Urinary bladder (tissue), 4 donors: Measurements from ENCODE around the gene TOMM7. TPM values are rescaled to one million over a fixed set of nuclear protein-coding genes. Genes with fewer than 3 reads are reported as not detected.
A peak's percentile ranks its signal among the peaks of the same experiment; 100 is the strongest.

Experiments
- DNase-seq: peaks from one replicate; pipeline ENCODE4 v3.0.0-alpha.2; 2015; ENCODE audit errors: extremely low spot score
- H3K27ac ChIP-seq: one replicate; pipeline ENCODE4 v1.5.1; 2013; ENCODE audit warnings: low read depth, mild to moderate bottlenecking, moderate library complexity
- H3K36me3 ChIP-seq: one replicate; pipeline ENCODE4 v1.6.1; 2013; ENCODE audit warnings: mild to moderate bottlenecking, moderate library complexity; ENCODE audit not compliant: insufficient read depth
- H3K4me1 ChIP-seq: one replicate; pipeline ENCODE4 v1.6.1; 2013; ENCODE audit warnings: mild to moderate bottlenecking, moderate library complexity; ENCODE audit not compliant: insufficient read depth
- H3K4me3 ChIP-seq: one replicate; pipeline ENCODE4 v1.5.1; 2013; ENCODE audit warnings: low read depth, low read length
- WGBS: extraction: QIAGEN DNeasy Blood & Tissue Kit; methylation state at CpG from one replicate; pipeline ENCODE4 v1.1.7; 2013; 5-methylcytosine and 5-hydroxymethylcytosine counted together
- polyA plus RNA-seq: library from polyadenylated mRNA; stranded (reverse); fragments of 200-250 nt; gene quantifications from one replicate; pipeline ENCODE4 v1.2.3, GENCODE V29; 2013
- total RNA-seq: library from RNA; depleted of rRNA; stranded (reverse); fragments of >200 nt; gene quantifications from one replicate; pipeline ENCODE4 v1.2.3, GENCODE V29; 2014
- donor health status: healthy with polysubstance abuse.
- donor health status: healthy.

TOMM7 gene
- total RNA-seq, result 143 TPM
- 634 TPM for polyA plus RNA-seq

DNA sequence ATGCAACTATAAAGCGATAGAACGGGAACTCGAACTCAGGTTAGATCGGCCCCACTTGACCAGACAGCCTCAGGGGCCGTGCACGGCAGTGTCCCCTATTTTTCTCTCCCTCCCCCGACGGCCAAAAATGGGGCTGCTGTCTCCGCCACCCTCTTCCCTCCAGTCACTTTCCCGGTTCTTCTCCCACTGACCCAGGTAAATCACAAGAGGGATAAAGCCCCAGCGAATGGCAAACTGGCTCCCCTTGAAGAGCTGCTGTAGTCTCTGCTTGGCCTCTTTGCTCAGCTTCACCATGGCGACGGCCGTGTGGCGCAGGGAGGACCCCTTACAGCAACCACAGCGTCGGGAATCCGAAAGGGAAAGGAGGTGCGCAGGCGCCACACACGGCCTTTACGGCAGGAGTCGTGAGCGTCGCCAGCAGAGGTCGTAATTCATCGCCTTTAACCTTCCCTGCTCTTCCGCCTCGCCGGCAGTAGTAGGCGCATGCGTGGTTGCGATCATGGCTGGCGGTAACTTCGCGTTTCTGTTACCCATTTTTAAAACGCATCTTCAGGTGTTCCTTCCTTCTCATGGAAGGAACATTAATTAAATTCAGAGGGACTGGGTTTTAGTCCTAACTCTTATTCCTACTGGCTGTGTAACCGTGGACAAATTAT lies at the start of gene TOMM7:
Gene TOMM7, minus strand, starts transcription at position 364 of the 656 bp plus-strand sequence. Its CDS starts 70 bp downstream, at position 294.
- Histone ChIP-seq H3K36me3 (no peaks in the 10 kb centered on the region), H3K4me1 (no peaks in the 10 kb centered on the region), H3K4me3 (peak within 1 kb of the TSS; percentile 59), H3K27ac (peak within 1 kb of the TSS; percentile 43)
- DNase-seq, result peak; percentile 91
- under 1% methylated on average over 38 of the region's 38 CpGs for WGBS

DNA sequence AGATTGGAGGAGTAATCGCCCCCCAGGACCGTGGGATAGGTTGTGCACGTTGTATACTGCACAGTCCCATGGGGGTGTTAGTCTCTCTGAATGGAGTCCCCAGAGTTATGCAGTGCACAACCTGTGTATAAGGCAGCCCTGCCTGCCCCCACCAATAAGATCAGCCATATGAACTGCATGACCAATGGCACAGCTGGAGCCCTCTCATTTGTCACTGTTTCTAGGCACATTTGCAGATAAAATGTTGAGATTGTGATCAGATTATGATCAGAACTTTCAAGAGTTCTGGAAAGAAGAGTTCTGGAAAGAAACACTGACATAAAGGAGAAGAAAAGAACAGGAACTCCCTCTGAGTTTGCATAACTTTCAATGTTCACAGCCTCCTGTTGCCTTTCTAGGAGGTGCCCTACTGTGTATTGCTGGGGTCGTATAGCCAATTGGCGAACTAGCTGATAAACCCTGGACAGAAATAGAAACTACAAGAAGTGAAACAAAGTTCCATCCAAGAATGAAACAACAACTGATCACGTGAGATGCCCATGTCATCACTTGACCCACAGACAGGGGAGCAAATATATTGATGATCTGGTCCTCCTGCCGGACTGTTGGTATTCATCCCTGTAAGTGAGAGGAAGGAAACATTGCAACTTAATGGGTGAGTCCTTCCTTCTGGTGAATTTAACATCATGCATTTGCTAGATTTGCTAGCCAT lies 49.6 kb upstream of the TOMM7 start:
- Histone ChIP-seq H3K27ac (no peak overlapping the region), H3K4me1 (no peaks in the 10 kb centered on the region), H3K4me3 (no peak overlapping the region), H3K36me3 (no peaks in the 10 kb centered on the region)
- WGBS, result 70% methylated on average over 7 of the region's 7 CpGs
- DNase-seq, result no peak

DNA sequence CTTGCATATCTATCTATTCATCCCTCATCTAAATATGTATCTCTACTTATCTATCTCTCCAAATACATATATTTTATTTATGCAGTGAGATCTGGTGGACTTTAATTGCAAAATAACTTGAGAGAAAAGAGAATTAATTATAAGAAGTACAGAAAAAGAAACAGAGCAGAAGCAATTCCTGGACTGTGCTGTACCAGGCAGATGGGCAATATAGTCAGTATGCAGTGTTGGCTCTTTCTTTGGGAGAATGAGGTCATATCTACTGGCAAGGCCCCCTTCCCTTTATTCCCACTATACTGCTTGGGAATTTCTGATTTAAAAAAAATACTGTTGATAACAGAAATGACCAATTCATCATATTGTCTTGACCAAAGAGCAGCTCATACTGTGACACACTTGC lies 49.0 kb upstream of the TOMM7 start:
- Histone ChIP-seq H3K36me3 (no peaks in the 10 kb centered on the region), H3K4me3 (no peak overlapping the region), H3K27ac (no peak overlapping the region), H3K4me1 (no peaks in the 10 kb centered on the region)
- DNase-seq, result no peak

DNA sequence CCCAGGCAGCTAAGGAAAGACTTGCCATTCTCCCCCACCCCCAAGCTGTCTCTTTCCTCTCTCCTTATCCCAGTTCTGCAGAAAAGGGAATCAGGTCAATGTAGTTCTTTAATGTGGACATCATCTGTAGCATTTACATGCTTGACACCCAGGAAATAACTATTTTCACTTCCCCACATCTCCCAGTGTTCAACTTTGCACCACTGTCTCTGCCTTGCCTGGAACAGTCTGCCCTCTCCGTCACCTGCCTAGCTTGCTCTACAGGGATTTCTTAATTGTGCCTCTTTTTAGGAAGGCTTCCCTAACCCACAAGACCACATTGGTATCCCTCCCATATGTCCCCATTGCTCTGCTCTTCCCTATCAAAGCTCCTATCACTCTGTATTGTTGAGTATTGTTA lies 45.9 kb upstream of the TOMM7 start:
- WGBS, result 91% methylated on average over 1 of the region's 1 CpG
- H3K36me3 ChIP-seq, result no peaks in the 10 kb centered on the region
- no peak for DNase-seq
- no peak overlapping the region for H3K4me3 ChIP-seq
- no peak overlapping the region for H3K27ac ChIP-seq
- H3K4me1 ChIP-seq, result no peaks in the 10 kb centered on the region

DNA sequence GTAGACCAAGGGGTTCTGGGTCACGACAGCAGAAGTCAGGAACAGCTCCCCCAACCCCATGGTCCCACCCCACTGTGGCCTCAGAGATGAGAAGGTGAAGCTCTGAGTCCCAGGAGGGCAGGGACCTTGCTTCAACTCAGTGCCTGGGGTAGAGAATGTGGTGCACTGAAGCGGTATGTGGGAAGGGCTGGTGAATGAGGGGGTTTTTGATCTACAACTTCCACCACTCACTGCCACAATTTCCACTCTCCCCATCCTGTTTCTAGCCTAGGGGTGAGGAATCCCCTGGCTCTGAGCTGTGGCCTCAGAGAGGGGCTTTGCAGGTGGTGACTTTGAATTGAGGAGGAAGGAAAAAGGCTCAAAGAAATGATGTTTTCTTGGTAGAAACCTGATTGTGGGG lies 44.9 kb upstream of the TOMM7 start:
- no peak overlapping the region for H3K27ac ChIP-seq
- no peaks in the 10 kb centered on the region for H3K4me1 ChIP-seq
- 61% methylated on average over 2 of the region's 2 CpGs for WGBS
- H3K36me3 ChIP-seq, result no peaks in the 10 kb centered on the region
- no peak for DNase-seq
- H3K4me3 ChIP-seq, result no peak overlapping the region

DNA sequence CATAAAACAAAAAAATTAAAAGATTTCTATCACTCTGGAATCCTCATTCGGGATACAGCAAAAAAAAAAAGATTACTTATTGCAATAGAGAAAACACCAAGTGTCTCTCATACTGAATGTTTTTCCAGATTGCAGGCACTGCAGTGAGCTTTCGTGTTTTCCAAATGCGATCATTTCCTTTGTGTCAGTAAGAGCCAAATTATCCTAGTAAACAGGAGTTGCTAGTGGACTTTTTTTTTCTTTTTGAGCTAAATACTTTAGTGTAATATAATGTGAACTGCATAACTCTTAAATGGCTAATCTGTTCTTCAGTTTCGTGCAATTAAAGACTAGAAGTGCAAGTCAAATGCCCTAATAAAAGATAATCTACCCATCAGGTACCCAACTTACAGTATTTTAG lies 44.4 kb upstream of the TOMM7 start:
- 61% methylated on average over 4 of the region's 4 CpGs for WGBS
- Histone ChIP-seq H3K4me3 (no peak overlapping the region), H3K27ac (no peak overlapping the region), H3K4me1 (no peaks in the 10 kb centered on the region), H3K36me3 (no peaks in the 10 kb centered on the region)
- peak; percentile 17 for DNase-seq

DNA sequence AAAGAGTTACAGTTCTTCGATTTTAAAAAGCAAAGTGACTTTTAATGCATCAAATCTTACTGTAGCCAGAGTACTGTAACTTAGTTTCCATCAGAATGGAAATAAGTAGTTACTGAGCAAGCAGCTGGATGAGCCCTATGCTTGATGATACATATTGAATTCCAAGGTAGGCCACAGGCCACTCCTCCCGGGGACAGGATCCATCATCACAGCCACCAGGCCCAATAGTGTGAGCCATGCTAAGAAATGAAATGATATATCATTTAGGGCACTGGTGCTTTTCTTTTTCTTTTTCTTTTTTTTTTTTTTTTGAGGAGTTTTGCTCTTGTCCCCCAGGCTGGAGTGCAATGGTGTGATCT lies 42.9 kb upstream of the TOMM7 start:
- H3K27ac ChIP-seq, result no peak overlapping the region
- no peaks in the 10 kb centered on the region for H3K4me1 ChIP-seq
- WGBS, result 81% methylated on average over 2 of the region's 2 CpGs
- no peaks in the 10 kb centered on the region for H3K36me3 ChIP-seq
- DNase-seq, result no peak
- H3K4me3 ChIP-seq, result no peak overlapping the region

DNA sequence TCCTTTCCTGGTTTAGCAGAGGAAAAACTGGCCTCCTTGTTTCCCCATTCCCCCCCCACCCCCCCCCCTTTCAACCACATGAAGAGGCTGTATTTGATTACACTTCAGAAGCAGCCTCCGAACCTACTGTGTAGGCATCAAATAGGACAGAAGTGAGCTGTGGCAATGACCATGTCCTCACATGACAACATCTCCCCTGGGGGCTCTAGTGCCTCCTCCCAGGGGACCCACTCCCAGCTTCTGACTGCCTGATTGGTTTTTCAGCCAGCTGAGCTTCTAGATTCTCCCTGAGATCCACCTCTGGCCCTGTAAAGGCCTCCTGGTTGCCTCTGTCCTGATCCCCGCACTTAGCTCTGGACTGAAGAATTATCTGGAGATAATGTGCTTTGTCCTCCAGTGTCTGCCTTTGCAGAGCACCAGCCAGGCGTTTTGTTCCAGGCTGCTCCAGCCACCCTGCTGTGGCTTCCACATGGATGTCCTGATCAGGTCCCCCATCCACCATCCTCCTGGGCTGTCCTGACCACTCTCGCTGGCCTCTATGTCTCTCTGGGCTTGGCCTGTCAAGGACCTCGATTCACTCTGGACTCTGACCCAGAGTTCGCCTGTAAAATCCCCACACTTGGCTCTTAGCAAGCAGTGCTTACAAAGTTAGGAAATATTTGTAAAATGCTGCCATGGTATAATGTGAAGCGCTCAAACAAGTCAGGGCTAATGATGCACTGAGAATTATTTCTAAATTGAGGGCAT lies 42.4 kb upstream of the TOMM7 start:
- Histone ChIP-seq H3K27ac (no peak overlapping the region), H3K4me1 (no peaks in the 10 kb centered on the region)

DNA sequence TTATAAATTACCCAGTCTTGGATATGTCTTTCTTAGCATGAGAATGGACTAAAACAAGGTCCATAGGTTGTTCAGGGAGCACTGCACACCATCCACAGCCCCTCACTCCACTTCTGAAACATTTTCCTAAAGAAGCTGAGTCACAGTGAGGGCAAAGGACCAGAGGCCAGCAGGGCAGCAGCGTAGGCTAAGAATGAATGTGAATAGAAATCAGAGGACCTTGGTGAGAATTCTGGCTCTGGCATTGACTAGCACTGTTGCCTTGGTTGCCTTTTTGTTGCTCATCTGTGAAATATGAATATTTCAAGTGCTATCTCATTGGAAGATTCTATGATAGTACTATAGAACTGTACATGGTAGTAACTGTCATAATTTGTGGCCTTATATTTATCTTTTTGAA lies 41.7 kb upstream of the TOMM7 start:
- H3K36me3 ChIP-seq, result peaks cover 2% of the 10 kb centered on the region
- H3K27ac ChIP-seq, result no peak overlapping the region
- 83% methylated on average over 1 of the region's 1 CpG for WGBS
- no peak overlapping the region for H3K4me3 ChIP-seq
- no peaks in the 10 kb centered on the region for H3K4me1 ChIP-seq
- DNase-seq, result no peak

More for the DNA sequence above, 42.4 kb upstream of the TOMM7 start:
- Histone ChIP-seq H3K4me3 (no peak overlapping the region), H3K36me3 (peaks cover 2% of the 10 kb centered on the region)
- DNase-seq, result no peak
- 62% methylated on average over 7 of the region's 7 CpGs for WGBS

DNA sequence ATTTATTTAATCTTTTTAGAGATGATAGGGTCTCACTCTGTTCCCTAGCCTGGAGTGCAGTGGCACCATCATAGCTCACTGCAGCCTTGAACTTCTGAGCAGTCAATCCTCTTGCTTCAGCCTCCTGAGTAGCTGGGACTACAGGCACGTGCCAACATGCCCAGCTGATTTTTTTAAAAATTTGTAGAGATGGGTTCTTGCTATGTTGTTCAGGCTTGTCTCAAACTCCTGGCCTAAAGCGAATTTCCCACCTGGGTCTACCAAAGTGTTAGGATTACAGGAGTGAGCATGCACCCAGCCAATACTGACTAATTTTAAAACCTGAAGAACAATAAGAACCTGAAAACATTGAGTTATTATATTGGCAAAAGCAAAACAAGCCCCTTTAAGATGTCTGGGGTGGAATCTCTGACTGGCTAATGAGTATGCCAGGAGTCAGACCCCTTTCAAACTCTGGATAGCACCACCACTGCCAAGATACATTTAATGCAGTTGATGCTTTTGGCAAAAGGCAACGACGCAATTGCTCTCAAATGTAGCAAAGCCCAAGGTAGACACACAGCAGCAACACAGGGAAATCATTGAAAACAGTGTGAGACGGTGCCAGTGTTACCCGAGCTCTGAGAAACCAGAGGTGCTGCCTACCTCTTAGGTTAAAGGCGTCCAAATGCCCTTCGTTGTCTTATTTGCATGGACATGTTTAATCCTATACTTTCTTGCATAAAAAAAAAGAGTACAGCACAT lies 40.7 kb upstream of the TOMM7 start:
- 94% methylated on average over 8 of the region's 8 CpGs for WGBS

DNA sequence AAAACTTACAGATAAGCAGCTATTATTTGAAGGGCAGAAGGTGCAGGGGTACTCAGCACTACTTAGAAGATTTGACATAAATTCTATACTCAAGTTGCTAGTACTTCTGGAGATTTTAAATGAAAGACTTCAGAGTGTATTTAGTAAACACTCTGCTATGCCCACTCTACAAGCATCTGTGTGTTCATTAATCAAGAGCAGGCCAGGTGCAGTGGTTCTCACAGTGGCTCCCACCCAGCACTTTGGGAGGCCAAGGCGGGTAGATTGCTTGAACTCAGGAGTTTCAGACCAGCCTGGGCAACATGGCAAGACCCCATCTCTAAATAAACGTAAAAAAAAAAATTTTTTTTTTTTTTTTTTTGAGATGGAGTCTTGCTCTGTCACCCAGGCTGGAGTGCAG lies 38.9 kb upstream of the TOMM7 start:
- peaks cover 2% of the 10 kb centered on the region for H3K36me3 ChIP-seq
- WGBS, result 95% methylated on average over 2 of the region's 2 CpGs
- no peak overlapping the region for H3K4me3 ChIP-seq
- no peaks in the 10 kb centered on the region for H3K4me1 ChIP-seq
- H3K27ac ChIP-seq, result no peak overlapping the region
- no peak for DNase-seq

More for the DNA sequence above, 40.7 kb upstream of the TOMM7 start:
- Histone ChIP-seq H3K4me3 (no peak overlapping the region), H3K27ac (no peak overlapping the region), H3K36me3 (peaks cover 2% of the 10 kb centered on the region), H3K4me1 (no peaks in the 10 kb centered on the region)
- no peak for DNase-seq

DNA sequence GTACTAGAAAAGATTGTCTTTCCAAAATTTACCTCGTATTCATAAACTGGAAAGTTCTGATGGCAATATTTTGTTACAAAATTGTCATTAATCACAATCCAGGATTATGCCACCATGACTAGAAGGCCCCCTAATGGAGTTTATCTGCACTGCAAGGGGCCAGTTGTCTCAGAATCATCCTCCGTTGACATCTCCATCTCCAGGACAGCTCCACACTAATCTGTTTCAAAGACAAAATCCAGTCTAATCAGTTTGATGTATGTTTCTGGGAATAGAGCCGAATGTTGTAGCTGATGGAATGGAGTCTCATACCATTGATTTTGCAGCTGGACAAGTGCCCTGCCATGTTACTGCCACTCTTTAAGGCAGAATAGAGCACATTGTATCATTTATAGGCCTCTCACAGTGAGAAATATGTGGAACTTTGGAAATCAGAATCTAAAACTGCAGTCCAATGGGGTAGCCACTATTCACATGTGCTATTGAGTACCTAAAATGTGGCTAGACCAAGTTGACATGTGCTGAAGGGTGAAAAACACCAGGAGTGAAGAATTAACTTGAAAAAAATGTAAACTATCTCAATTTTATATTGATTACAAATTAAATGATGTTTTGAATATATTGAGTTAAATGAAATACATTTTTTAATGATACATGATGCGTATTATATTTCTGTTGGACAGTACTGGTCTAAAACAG lies 38.3 kb upstream of the TOMM7 start:
- Histone ChIP-seq H3K4me3 (no peak overlapping the region), H3K27ac (no peak overlapping the region), H3K36me3 (peaks cover 2% of the 10 kb centered on the region), H3K4me1 (no peaks in the 10 kb centered on the region)
- no peak for DNase-seq
- 55% methylated on average over 4 of the region's 4 CpGs for WGBS

DNA sequence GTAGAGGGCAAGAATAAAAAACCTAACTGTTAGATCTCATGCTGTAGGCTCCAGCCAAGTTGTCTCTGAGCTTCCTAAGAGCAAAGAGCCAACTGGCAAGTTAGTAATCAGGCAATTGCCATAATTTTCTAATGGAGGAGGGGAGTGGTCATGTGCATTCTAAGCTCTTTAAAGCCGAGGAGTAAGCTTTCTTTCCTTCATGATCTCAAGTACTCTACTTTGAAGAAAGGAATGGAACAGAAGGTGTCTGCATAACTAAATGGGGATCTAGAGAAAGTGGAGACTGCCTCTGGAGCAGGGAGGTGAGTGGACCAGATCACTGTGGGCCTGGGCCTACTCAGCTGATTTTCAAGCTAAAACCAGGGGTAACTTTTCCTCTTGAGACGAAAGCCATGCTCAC lies 37.7 kb upstream of the TOMM7 start:
- peak overlapping the region; percentile 32 for H3K27ac ChIP-seq

More for the DNA sequence above, 37.7 kb upstream of the TOMM7 start:
- H3K4me1 ChIP-seq, result no peaks in the 10 kb centered on the region
- WGBS, result 50% methylated on average over 2 of the region's 2 CpGs
- H3K36me3 ChIP-seq, result peaks cover 2% of the 10 kb centered on the region
- H3K4me3 ChIP-seq, result no peak overlapping the region
- DNase-seq, result no peak
